ENCODE data around the gene LRCH4. TPM values are rescaled to one million over a fixed set of nuclear protein-coding genes. Genes with fewer than 3 reads are reported as not detected.

The LRCH4 gene
- total and polyA plus RNA-seq, 2 of the 13 experiments (the other 11 are each of a cell fraction or from before 2014, with no cell fraction given): 7.0 to 9.3 TPM

DNA sequence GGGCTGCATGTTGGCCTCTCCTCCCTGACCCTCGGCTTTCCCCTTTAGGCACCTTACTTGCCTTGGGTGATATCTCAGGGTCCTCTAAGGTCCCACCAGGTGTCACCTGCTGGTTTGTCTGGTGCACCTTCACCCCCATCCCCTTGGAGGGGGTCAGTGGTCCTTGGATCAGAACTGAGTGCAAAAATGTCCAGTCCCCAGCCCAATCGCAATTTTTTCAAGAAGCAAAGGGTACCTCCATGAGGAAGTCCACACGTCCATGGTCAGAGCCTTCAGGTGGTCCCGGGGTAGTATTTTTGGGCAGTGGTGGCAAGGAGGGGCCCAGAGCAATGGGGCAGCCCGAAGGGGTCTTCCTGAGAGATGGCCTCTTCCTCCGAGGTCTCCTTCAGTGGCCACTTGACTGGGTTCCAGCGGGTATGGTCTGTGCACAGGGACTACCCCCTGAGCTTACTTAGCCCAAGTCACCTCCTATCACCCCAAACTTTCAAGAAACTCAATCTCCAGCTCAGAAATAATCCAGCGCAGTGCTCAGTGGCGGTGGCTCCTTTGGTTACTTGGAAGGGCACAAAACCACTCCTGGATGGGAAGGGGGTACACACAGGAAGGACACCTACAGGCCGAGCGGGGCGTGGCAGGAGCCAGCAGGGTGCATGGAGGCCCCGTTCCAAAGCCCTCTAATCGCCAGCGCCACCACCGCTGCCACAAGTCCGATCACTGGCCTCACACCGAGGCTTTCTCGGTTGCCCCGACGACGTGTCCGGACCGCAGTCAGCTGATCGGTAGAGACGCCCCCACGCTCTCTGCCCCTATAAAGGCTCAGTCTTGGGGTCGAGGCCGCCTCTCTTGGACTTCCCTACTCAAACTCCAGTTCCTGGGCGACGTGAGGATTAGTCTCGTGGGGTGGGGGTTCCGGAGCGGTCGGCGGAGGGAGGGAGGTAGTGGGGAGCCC lies 16.8 kb downstream of the LRCH4 start (continued):
- TF ChIP-seq HMG20A (CRISPR knock-in tag; IDR thresholded peaks at IDR 0.05; ENCODE audit: borderline replicate concordance) (no peak; the same call in 1 of the 2 replicates), PITX1 (CRISPR knock-in tag; IDR thresholded peaks at IDR 0.05) (peak; percentile 92), NR2C2 (CRISPR knock-in tag; IDR thresholded peaks at IDR 0.05; ENCODE audit: borderline replicate concordance) (peak; percentile 54; the same call in 1 of the 2 replicates), ZNF563 (CRISPR knock-in tag; IDR thresholded peaks at IDR 0.05) (no peak), KDM5A (IDR thresholded peaks at IDR 0.05; ENCODE audit: borderline replicate concordance, low read length) (no peak), RBAK (CRISPR knock-in tag; IDR thresholded peaks at IDR 0.05) (no peak), ZNF124 (CRISPR knock-in tag; IDR thresholded peaks at IDR 0.05) (no peak), ZNF235 (CRISPR knock-in tag; IDR thresholded peaks at IDR 0.05; ENCODE audit: borderline replicate concordance) (no peak), MIER3 (CRISPR knock-in tag; IDR thresholded peaks at IDR 0.05; ENCODE audit: borderline replicate concordance) (peak; percentile 12; the same call in 1 of the 2 replicates), MTF1 (CRISPR knock-in tag; IDR thresholded peaks at IDR 0.05) (no peak), ARNT2 (CRISPR knock-in tag; IDR thresholded peaks at IDR 0.05; ENCODE audit: low read depth) (peak; percentile 56; the same call in 1 of the 2 replicates), KDM2A (CRISPR knock-in tag; IDR thresholded peaks at IDR 0.05; ENCODE audit: borderline replicate concordance, low read depth) (no peak; the same call in 1 of the 2 replicates), ZNF607 (CRISPR knock-in tag; IDR thresholded peaks at IDR 0.05; ENCODE audit: borderline replicate concordance) (no peak; the same call in 1 of the 2 replicates), RFX5 (IDR thresholded peaks at IDR 0.05; ENCODE audit: low read depth, low read length) (no peak), ZNF326 (CRISPR knock-in tag; IDR thresholded peaks at IDR 0.05; ENCODE audit: borderline replicate concordance) (peak; percentile 99), NFE2L2 (IDR thresholded peaks at IDR 0.05; ENCODE audit: low read length) (no peak), GABPA (IDR thresholded peaks at IDR 0.05; ENCODE audit: low read depth, low read length) (no peak), GABPA (CRISPR knock-in tag; IDR thresholded peaks at IDR 0.05; ENCODE audit: low read depth) (no peak), ZNF550 (CRISPR knock-in tag; IDR thresholded peaks at IDR 0.05; ENCODE audit: borderline replicate concordance) (no peak)
- TF ChIP-seq, protein P1, sequence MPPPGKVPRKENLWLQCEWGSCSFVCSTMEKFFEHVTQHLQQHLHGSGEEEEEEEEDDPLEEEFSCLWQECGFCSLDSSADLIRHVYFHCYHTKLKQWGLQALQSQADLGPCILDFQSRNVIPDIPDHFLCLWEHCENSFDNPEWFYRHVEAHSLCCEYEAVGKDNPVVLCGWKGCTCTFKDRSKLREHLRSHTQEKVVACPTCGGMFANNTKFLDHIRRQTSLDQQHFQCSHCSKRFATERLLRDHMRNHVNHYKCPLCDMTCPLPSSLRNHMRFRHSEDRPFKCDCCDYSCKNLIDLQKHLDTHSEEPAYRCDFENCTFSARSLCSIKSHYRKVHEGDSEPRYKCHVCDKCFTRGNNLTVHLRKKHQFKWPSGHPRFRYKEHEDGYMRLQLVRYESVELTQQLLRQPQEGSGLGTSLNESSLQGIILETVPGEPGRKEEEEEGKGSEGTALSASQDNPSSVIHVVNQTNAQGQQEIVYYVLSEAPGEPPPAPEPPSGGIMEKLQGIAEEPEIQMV (CRISPR knock-in tag; IDR thresholded peaks at IDR 0.05; ENCODE audit: low read depth): peak; percentile 90
- TF ChIP-seq, protein P2, sequence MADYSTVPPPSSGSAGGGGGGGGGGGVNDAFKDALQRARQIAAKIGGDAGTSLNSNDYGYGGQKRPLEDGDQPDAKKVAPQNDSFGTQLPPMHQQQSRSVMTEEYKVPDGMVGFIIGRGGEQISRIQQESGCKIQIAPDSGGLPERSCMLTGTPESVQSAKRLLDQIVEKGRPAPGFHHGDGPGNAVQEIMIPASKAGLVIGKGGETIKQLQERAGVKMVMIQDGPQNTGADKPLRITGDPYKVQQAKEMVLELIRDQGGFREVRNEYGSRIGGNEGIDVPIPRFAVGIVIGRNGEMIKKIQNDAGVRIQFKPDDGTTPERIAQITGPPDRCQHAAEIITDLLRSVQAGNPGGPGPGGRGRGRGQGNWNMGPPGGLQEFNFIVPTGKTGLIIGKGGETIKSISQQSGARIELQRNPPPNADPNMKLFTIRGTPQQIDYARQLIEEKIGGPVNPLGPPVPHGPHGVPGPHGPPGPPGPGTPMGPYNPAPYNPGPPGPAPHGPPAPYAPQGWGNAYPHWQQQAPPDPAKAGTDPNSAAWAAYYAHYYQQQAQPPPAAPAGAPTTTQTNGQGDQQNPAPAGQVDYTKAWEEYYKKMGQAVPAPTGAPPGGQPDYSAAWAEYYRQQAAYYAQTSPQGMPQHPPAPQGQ (CRISPR knock-in tag; IDR thresholded peaks at IDR 0.05; ENCODE audit: borderline replicate concordance): peak; percentile 98; the same call in 1 of the 2 replicates
- TF ChIP-seq, protein P3, sequence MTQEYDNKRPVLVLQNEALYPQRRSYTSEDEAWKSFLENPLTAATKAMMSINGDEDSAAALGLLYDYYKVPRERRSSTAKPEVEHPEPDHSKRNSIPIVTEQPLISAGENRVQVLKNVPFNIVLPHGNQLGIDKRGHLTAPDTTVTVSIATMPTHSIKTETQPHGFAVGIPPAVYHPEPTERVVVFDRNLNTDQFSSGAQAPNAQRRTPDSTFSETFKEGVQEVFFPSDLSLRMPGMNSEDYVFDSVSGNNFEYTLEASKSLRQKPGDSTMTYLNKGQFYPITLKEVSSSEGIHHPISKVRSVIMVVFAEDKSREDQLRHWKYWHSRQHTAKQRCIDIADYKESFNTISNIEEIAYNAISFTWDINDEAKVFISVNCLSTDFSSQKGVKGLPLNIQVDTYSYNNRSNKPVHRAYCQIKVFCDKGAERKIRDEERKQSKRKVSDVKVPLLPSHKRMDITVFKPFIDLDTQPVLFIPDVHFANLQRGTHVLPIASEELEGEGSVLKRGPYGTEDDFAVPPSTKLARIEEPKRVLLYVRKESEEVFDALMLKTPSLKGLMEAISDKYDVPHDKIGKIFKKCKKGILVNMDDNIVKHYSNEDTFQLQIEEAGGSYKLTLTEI (CRISPR knock-in tag; conservative IDR thresholded peaks at IDR 0.05): no peak
- TF ChIP-seq, protein P4, sequence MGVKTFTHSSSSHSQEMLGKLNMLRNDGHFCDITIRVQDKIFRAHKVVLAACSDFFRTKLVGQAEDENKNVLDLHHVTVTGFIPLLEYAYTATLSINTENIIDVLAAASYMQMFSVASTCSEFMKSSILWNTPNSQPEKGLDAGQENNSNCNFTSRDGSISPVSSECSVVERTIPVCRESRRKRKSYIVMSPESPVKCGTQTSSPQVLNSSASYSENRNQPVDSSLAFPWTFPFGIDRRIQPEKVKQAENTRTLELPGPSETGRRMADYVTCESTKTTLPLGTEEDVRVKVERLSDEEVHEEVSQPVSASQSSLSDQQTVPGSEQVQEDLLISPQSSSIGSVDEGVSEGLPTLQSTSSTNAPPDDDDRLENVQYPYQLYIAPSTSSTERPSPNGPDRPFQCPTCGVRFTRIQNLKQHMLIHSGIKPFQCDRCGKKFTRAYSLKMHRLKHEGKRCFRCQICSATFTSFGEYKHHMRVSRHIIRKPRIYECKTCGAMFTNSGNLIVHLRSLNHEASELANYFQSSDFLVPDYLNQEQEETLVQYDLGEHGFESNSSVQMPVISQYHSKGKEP (CRISPR knock-in tag; IDR thresholded peaks at IDR 0.05): no peak; the same call in 1 of the 2 replicates

Data from HepG2 (cell line).